Superior temporal gyrus (tissue), 1 donor: ENCODE results near the gene TRIM52.
A peak's percentile ranks its signal among the peaks of the same experiment; 100 is the strongest.

ENCODE experiments used
- DNase-seq: peaks from one replicate; pipeline ENCODE4 v3.0.0-alpha.2; 2016; ENCODE audit errors: extremely low spot score

Gene TRIM52

DNA sequence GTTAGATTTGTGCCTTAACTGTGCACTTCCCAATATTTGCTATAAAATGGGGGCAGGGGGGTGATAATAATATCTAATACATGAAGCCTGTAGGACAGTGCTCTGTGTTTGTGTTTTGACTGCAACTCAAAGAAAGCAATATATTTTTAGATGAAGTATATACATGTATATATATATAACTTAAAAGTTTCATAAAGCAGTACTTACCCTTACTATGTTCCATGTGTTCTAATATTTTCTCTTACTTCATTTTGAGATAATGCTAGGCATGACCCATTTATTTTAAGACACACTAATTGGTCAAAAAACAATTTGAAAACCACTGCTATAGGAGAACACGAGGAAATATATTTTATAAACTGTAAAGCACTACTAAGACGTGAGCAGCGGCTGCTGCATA is 2.4 kb downstream of the TRIM52 start:
- DNase-seq: no peak

DNA sequence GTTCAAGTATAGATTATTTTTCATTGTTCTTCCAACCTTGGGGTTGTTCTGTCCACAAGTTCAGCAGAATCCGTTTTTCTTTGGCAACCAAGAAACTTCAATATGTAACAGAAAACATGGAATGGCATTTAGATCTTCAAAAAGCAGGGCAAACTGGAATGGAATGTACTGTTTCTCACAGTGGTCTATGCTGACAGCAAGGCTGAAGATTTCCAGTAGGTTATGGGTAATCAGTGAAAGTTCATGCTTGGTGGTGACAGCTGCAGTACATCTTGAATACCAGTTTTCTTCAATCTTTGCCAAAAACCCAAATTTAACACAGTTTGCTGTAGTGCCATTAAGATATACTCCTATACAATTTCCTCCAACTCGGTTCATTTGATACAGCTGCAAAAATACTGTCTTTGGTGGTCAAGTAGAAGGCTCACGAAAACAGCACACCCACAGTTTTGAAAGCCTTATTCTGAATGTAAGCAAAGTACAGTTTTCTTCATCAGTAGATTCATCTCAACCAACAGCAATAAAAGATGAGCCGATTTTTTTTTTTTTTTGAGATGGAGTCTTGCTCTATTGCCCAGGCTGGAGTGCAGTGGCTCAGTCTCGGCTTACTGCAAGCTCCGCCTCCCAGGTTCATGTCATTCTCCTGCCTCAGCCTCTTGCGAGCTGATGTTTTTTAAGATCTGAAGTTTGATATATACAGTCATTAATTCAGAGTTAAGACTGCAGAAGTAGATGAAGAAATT is 4.9 kb downstream of the TRIM52 start:
- no peak for DNase-seq

DNA sequence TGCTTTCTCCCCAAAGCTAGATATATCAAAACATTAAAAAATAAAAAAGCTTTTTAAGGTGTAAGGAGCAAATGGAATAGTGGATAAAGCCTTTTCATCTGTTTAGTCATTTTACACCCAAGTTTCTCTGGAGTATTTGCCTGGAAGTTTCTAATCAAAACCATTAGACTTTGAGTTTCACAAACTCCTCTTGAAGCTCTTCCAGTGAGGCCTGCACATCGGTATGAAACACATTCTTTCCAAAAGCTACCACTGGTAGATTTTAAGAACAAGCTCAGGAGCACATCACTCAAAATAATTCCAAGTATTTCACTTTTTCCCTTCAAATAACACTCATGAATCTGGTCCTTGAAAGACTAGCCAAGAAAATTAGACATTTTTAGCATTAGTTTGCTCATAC is 5.7 kb downstream of the TRIM52 start:
- no peak for DNase-seq

DNA sequence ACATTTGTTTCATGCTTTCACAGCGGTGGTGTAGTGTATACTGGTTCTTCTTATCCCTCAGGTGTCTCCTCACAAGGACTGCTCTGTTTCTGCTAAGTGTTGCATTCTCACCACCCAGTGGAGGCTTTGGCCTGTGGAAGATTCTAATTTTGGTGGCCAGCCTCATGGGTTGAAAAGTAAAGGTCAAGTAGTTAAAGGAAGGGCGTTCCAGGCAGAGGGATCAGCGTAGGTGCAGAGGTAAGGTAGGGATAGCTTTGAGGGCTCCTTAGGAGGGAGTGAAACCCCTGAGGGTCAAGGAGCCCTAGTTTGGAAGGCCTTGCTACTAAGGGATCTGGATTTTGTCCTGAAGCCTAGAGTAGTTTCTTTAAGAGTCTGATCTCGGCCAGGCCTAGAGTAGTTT is 12.7 kb downstream of the TRIM52 start:
- no peak for DNase-seq

DNA sequence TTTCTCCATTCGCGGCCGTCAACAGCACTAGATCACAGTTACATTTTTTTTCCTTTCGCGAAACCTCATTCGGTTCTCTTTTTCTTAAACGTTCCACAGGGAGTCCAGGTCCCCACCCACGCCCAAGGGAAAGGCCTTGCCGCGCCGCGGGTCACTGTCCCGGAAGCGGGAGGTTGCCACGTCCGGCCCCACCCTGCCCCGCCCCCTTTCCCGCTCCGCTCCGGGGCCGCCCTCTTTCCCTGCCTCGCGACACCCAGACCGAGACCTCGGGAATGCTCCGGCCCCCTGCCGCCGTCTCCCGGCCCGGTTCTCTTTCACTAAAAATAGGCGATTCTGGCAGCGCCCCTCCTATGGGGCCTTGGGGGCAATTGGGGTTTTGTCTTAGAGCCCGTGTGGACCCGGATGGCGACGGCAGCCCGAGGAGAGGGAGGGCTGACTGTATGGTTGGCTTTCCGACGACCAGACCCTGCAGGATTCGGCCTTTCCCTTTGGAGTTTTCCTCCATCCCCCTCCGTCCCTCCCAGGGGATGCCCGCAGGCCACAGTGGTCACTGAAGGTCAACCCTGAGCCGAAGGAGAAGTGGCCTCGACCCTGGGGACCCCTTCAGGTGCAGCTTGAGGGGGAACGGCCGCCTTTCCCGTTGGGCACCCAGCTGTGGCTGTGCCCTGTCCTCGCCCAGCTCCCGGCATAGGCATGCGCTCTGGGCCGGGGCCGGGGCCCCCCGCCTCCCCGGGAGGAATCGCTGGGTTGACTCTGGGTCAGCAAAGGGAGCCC is 14.5 kb downstream of the TRIM52 start:
- peak; percentile 82 for DNase-seq

DNA sequence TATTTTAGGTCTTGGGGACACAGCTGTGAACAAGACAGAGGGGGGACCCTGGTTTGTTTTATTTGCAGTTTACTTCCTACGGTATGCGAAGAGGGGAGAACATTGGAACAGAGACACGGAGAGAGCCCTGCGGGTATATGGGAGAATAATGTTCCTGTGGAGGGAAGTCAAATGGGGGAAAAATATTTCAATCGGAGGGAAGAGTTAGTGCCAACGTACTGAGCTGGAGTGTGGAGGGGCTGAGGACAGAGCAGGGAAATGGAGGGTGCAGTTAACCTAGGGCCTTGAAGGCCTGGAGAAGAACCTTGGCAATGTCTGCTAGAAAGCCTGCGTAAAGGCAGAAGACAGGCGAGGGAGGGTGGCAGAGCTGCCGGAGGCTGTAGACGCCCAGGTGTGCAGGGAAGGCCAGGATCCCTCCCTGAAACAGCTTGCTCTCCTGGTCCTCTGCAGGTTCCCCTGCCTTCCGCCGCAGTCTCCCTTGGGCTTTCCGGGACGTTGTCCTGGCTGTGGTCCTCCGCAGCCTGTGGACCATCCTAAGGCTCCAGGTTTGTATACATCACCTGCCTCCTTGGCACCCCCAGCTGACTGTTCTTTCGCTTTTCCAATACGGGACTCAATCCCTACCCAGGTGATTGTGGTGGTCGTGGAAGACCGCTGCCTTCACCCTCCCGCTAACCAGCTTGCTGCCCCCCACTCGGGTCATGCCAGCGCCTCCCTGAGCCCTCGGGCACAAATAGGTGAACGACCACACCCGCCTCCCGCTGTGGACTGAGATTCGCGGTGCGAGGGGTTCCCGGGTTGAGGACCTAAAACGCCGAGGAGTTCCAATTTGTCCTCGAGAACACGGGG is 15.3 kb downstream of the TRIM52 start:
- DNase-seq: no peak

DNA sequence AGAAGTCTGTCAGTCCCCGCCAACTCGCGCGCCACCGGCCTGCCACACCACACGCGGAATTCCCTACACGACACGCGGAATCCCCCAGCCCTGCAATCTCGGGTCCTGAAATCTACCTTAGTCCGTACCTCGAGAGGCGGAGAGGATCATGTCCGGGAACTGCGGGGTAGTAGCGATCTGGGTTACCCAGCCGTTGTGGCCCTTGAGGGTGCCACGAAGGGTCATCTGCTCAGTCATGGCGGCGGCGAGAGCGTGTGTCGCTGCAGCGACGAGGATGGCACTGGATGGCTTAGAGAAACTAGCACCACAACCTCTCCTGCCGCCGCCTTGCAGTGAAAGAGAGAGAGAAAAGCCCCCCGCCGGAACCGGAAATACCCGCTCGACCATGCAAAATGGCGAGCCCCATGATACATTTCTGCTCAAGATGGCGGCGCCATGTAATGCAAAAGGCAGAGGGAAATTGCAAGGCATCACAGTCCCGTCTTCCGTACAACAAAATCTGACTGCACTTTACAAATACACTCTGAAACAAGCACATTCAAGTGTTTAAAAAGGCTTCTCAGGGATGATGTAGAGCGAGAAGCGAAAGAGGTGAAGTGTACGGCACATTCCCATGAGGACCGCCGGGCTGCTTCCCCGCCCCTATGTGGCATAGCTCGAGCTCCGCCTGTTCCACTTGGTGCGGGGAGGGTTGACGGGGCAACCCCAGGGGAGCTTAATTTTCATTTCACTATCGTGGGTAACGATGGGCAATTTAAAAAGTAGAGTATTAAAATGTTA is 17.2 kb downstream of the TRIM52 start, which contains the start of gene RACK1:
Gene RACK1, minus strand, starts transcription at position 343 of the 780 bp plus-strand sequence. Its CDS starts 106 bp downstream, at position 237.
- DNase-seq: peak; percentile 98

DNA sequence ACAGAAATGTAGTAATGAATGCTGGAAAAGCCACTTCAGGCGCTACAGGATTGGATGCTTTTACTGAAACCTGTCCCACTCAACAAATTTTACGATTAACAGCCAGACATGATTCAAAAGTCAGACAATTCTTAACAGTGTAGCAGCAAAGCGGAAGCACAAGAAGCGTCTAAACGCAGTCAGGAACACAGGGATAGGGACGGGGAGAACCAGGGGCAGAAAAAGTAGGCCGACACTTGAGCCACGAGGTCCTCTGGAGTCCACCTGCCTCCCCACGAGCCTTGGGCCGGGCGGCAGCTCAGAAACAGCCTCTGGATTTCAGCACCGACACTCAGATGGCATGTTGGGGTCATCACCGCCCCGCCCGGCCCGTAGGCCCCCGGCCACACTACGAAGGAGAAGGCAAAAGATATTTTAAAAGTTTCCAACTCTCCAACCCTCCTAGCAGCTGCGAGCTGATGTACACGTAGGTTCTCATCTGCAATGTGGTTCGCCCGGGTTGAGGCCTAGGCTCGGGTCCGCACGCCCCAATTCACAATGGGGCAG is 17.9 kb downstream of the TRIM52 start:
- DNase-seq: no peak

DNA sequence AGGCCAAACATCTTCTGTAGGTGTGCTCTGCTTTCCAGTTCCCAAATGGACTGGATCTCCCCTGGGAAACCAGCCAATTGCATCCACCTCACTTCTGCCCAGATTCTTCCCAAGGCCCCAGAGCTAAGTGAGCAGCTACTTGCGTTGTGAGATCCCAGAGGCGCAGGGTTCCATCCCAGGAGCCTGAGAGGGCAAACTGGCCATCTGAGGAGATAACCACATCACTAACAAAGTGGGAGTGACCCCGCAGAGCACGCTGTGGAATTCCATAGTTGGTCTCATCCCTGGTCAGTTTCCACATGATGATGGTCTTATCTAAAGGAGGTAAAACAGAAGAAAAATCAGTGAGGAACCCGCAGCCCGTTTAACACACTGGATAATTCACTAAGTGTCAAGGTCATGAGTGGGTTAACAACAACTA is 18.9 kb downstream of the TRIM52 start:
- DNase-seq: no peak

DNA sequence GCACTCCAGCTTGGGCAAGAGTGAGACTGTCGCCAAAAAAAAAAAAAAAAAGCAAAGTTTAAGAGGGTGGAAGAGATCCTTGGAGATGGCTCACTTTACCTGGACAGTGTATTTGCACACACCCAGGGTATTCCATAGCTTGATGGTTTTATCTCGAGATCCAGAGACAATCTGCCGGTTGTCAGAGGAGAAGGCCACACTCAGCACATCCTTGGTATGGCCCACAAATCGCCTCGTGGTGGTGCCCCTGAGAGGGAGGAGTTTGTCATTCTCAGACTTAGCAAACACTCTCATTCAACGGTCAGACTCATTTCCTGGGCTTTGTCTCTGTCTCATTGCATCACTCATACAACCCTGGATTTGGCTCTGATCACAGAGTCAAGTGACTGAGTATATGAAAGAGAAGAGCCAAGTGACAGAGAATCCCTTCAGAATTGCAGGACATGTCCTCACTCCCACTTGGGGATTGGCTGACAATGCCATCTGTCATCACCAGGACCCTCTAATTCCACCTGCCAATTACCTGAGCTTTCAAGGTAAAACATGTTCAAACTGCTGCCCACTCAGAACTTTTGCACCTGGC is 19.5 kb downstream of the TRIM52 start:
- no peak for DNase-seq

DNA sequence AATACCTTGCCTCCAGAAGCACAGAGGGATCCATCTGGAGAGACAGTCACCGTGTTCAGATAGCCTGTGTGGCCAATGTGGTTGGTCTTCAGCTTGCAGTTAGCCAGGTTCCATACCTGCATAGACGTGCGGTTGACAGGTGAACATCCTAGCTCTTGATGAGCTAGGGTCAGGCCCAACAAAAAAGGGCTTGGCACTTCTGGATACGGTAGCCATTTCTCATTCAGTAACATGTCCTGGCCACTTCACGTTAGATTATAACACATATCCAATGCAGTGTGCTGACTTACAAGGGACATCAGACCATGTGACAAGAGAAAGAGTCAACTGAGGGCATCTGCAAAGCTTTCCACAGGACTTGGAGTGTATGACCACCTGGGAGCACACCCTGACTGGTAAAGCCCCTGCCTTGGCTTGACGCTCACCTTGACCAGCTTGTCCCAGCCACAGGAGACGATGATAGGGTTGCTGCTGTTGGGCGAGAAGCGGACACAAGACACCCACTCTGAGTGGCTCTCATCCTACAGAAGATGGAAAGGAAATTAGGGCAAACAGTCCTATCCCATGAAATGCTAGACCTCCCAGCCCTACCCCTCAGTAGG is 21.8 kb downstream of the TRIM52 start:
- no peak for DNase-seq

DNA sequence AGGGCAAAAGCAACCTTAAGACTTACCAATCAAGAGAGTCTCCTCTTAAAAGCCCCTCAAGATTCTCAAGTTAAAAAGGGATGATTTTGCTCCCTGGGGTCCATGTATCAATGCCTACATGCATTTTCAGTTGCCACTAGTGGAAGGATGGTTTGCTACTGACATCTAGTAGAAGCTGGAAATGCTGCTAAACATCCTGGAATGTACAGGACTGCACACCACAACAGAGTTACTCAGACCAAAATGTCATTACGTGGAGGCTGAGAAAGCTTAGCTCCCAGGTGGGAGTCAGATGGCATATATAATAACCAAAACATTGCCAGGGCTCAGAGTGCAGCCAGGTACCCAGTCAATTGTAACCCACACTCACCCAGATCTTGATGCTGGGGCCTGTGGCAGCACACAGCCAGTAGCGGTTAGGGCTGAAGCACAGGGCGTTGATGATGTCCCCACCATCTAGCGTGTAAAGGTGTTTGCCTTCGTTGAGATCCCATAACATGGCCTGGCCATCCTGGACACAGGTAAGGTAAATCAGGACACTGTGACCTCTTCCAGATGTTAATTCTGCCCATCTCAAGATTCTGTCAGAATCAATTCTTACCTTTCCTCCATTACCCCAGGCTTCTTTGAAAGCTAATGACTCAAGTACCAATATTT is 23.1 kb downstream of the TRIM52 start:
- DNase-seq: no peak

DNA sequence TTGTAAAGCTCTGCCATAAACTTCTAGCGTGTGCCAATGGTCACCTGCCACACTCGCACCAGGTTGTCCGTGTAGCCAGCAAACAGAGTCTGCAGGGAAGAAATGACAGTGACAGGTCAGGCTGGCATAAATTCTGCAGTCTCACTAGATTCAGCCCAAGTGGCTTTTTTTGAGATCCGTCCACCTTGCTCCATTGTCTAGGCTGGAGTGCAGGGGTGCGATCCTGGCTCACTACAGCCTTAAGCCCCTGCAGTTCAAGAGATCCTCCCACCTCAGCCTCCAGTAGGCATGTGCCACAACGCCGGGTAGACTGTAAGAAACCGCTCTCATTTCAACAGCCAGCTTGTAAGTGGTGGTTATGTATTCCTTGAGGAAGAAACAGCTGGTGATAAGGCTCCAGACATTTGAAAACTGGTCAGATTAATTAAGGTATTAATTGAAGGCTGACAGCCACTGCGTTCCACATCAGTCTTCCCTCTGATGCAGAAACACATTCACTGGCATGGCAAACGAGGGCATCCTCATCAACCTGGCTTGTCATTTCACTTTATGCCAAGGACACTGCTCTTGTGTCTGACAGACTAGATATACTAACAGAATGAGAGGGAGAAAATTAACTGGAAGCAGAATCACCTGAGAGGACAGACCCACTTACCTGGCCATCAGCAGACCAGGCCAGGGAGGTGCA is 23.8 kb downstream of the TRIM52 start:
- DNase-seq: no peak

DNA sequence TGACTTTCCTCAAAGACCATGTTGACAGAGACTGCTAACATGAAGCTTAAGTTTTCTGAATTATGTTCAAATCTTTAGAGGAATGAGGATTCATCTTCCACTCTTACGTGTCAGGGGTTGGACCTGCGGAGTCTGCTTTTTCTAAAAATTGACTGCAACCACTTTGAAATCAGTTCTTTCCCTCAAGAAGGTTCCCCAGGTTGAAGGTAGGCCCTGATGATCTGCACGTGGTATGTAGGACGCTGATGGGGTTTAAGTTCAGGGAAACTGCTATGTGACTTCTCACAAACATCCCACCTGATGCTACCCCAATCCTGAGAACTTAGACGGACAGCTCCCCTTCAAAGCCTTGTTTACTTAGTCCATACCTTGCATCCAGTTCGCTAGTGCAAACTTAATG is 24.5 kb downstream of the TRIM52 start:
- no peak for DNase-seq

DNA sequence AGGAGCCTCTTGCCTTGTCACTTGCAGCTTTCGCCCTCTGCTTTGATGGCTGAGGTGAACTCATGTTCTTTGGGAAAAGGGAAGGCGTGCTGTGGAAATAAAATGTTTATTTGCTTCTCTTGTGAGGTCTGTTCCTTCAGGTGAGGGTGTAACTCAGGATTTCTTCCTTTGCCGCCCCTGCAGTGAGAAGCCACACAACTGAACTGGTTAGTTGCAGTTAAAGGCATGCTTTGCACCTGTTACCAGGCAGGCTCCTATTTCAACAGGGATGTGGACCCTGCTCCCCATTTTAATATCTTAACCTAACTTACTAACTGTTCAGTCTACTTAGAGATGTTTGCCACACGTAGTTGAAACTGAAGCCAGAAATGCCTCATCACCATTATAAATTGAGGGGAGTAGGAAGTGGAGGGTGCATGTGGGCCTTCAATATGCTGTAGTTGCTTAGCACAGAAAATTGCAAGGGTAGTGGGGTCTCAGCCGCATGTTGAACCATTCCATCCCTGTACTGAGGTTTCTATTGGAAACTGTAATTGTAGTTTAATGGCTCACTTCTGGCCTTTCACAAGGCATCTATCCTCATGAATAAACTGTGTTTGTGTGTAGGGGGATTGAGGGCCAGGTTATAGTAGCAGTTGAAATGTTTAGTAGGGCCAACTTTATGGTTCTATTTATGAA is 25.1 kb downstream of the TRIM52 start:
- no peak for DNase-seq

DNA sequence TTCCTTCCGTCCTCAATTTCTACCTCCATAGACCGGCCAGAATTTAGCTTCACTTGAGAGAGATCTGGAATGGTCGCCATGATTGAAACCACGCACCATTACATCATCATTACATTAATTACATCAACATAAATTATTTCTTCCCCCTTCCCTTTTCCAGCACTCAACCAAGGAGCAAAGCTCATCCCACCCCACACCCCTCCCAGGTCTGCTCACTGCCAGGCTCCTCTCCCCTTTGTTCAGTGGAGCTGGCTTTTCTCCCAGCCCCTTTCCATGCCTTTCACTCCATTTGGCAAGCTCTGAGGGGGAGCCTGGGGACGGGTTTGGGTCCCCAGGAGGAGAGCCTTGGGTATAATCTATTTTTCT is 25.6 kb downstream of the TRIM52 start:
- DNase-seq: no peak

DNA sequence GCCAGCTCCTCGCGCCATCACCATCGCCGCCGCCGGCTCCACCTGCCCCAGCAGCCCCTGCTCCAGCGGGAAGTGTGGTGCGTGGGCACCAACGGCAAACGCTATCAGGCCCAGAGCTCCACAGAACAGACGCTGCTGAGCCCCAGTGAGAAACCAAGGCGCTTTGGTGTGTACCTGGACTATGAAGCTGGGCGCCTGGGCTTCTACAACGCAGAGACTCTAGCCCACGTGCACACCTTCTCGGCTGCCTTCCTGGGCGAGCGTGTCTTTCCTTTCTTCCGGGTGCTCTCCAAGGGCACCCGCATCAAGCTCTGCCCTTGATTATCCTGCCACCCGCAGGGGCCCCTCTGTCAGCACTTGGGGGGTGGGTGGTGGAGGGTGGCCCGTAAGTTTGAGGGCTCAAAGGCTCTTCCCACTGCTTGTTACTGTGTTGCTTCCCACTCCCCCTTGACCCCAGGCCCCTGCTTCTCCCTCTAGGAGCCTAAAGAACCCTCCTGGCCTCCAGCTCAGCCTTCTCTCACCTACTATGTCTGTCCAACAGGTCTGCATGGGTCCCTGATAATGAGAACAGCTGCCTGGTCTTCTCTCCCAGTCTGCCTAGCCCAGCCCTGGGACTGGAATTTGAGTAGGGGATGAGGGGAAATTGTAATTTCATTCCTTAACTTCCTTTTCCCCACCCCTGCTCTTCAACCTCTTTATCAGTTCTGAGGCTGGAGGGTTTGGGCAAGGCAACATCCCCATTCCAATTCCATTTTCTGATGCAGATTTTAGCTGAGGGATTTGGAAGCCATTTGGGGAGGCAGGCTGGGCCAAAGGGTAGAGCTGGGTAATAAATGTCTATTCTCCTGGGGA is 26.3 kb downstream of the TRIM52 start:
- DNase-seq: no peak
